ENCODE data around the gene ST6GALNAC6. TPM values are rescaled to one million over a fixed set of nuclear protein-coding genes. Genes with fewer than 3 reads are reported as not detected.

Gene ST6GALNAC6
- total RNA-seq, 1 donor from 2014 or later = 48.4 TPM

GRCh38 chr9:127923046-127923445 is 23.6 kb upstream of the ST6GALNAC6 start:
- Histone ChIP-seq H3K4me1 (peaks cover 46% of the 10 kb centered on the region), H3K27me3 (ENCODE audit: low read depth) (peaks cover 58% of the 10 kb centered on the region)

GRCh38 chr9:127921557-127922120 is 22.2 kb upstream of the ST6GALNAC6 start:
- H3K4me1 ChIP-seq = peaks cover 43% of the 10 kb centered on the region
- H3K9me3 ChIP-seq (replicated peaks) = no peaks in the 10 kb centered on the region
- peak; percentile 98 for TF ChIP-seq CTCF (IDR thresholded peaks at IDR 0.05; ENCODE audit: borderline replicate concordance)
- no peaks in the 10 kb centered on the region for H3K36me3 ChIP-seq
- DNase-seq = peak; percentile 70
- no peak overlapping the region for H3K27ac ChIP-seq (replicated peaks)
- peaks cover 44% of the 10 kb centered on the region for H3K27me3 ChIP-seq (ENCODE audit: low read depth)
- peak overlapping the region; percentile 51 for H3K4me3 ChIP-seq
- intact Hi-C loops (cut with micrococcal nuclease) = loop anchor here (5.0 to 10.0 kb wide), 3 partner anchors 134 to 417 kb away; partner anchors contain the start of gene CDK9

More at GRCh38 chr9:127923046-127923445, 23.6 kb upstream of the ST6GALNAC6 start:
- intact Hi-C loops (cut with micrococcal nuclease) = loop anchor here (5.0 to 10.0 kb wide), 3 partner anchors 136 to 418 kb away; partner anchors contain the start of gene CDK9
- no peak for DNase-seq
- H3K36me3 ChIP-seq = no peaks in the 10 kb centered on the region
- no peak overlapping the region for H3K27ac ChIP-seq (replicated peaks)
- H3K4me3 ChIP-seq = no peak overlapping the region
- TF ChIP-seq CTCF (IDR thresholded peaks at IDR 0.05; ENCODE audit: borderline replicate concordance) = no peak
- no peaks in the 10 kb centered on the region for H3K9me3 ChIP-seq (replicated peaks)

- DNase-seq = no peak
- intact Hi-C loops (cut with micrococcal nuclease) = loop anchor here (5.0 to 10.0 kb wide), 3 partner anchors 133 to 416 kb away; partner anchors contain the start of gene CDK9
- no peaks in the 10 kb centered on the region for H3K36me3 ChIP-seq
- H3K27ac ChIP-seq (replicated peaks) = no peak overlapping the region
- H3K4me1 ChIP-seq = peaks cover 49% of the 10 kb centered on the region
- peaks cover 35% of the 10 kb centered on the region for H3K27me3 ChIP-seq (ENCODE audit: low read depth)
- H3K4me3 ChIP-seq = no peak overlapping the region
- no peaks in the 10 kb centered on the region for H3K9me3 ChIP-seq (replicated peaks)
- TF ChIP-seq CTCF (IDR thresholded peaks at IDR 0.05; ENCODE audit: borderline replicate concordance) = no peak
Measured at GRCh38 chr9:127920794-127921193, 21.4 kb upstream of the ST6GALNAC6 start.

- H3K4me3 ChIP-seq = no peak overlapping the region
- H3K4me1 ChIP-seq = peaks cover 63% of the 10 kb centered on the region
- no peaks in the 10 kb centered on the region for H3K36me3 ChIP-seq
- H3K9me3 ChIP-seq (replicated peaks) = no peaks in the 10 kb centered on the region
- intact Hi-C loops (cut with micrococcal nuclease) = no loop called here
- no peak for TF ChIP-seq CTCF (IDR thresholded peaks at IDR 0.05; ENCODE audit: borderline replicate concordance)
- H3K27me3 ChIP-seq (ENCODE audit: low read depth) = peaks cover 21% of the 10 kb centered on the region
- H3K27ac ChIP-seq (replicated peaks) = peak overlapping the region; percentile 82
- DNase-seq = peak; percentile 82
Measured at GRCh38 chr9:127919253-127919815, 19.9 kb upstream of the ST6GALNAC6 start.

- Histone ChIP-seq H3K27me3 (ENCODE audit: low read depth) (peaks cover 12% of the 10 kb centered on the region), H3K4me1 (peaks cover 63% of the 10 kb centered on the region), H3K4me3 (no peak overlapping the region), H3K9me3 (replicated peaks) (no peaks in the 10 kb centered on the region), H3K27ac (replicated peaks) (peak overlapping the region; percentile 82), H3K36me3 (peaks cover 4% of the 10 kb centered on the region)
- DNase-seq = no peak
- TF ChIP-seq CTCF (IDR thresholded peaks at IDR 0.05; ENCODE audit: borderline replicate concordance) = peak; percentile 10
- intact Hi-C loops (cut with micrococcal nuclease) = no loop called here
Measured at GRCh38 chr9:127918183-127919107, 19.0 kb upstream of the ST6GALNAC6 start.
